HepG2 (cell line): ENCODE data around the gene CLDN9. TPM values are rescaled to one million over a fixed set of nuclear protein-coding genes. Genes with fewer than 3 reads are reported as not detected.
A peak's percentile ranks its signal among the peaks of the same experiment; 100 is the strongest.

ENCODE experiments used
- ARNT ChIP-seq: fragments of 450-650 bp; IDR thresholded peaks from 2 replicates; pipeline ENCODE4 v1.6.1; 2017
- ATF1 ChIP-seq: IDR thresholded peaks from 2 replicates; pipeline ENCODE4 v1.6.1; 2016; ENCODE audit warnings: mild to moderate bottlenecking, control low read depth
- FIP1L1 ChIP-seq: fragments of 200-400 bp; formaldehyde crosslinking; IDR thresholded peaks from 2 replicates; pipeline ENCODE4 v1.6.1; 2018; ENCODE audit warnings: low read depth, mild to moderate bottlenecking, low read length, moderate library complexity, borderline replicate concordance; ENCODE audit not compliant: insufficient read depth
- KMT2A ChIP-seq: sonication (generic); formaldehyde crosslinking; IDR thresholded peaks from 2 replicates; pipeline ENCODE4 v1.4.0; 2020; ENCODE audit warnings: missing genetic modification reagents
- ZNF33A ChIP-seq: sonication (generic); formaldehyde crosslinking; IDR thresholded peaks from 2 replicates; pipeline ENCODE4 v1.5.1; 2020; ENCODE audit warnings: missing genetic modification reagents, mild to moderate bottlenecking, moderate library complexity, borderline replicate concordance
- ZNF562 ChIP-seq: sonication (generic); formaldehyde crosslinking; IDR thresholded peaks from 2 replicates; pipeline ENCODE4 v1.8.0; 2022; ENCODE audit warnings: missing genetic modification reagents, borderline replicate concordance
- polyA plus RNA-seq, 8 experiments: library from polyadenylated mRNA; depleted of rRNA in 3 of 8; stranded (reverse) in 7 of 8; unstranded in 1 of 8; fragments of >200 nt; fragmentation: Illumina TruSeq in 4 of 8; extraction: Trizol in 4 of 8; gene quantifications; 2 replicates each; pipeline versions ENCODE4 v1.2.1 to v1.2.3, GENCODE V29; 2011 to 2016; ENCODE audit warnings: low read depth in 4 of 8, missing spikeins in 1 of 8, mixed read lengths in 1 of 8; ENCODE audit not compliant: insufficient read depth in 1 of 8
- total RNA-seq, 5 experiments: library from RNA; depleted of rRNA; stranded (reverse); fragments of >200 nt; fragmentation: Illumina TruSeq; extraction: Trizol; gene quantifications; 2 replicates each; pipeline ENCODE4 v1.2.3, GENCODE V29; 2016; ENCODE audit warnings: low read depth in 1 of 5
- TF ChIP-seq, protein P1 (sequence below): sonication (generic); formaldehyde crosslinking; IDR thresholded peaks from 2 replicates; pipeline ENCODE4 v1.4.0; 2020; ENCODE audit warnings: missing genetic modification reagents, mild to moderate bottlenecking, borderline replicate concordance
- TF ChIP-seq, protein P2 (sequence below): sonication (generic); formaldehyde crosslinking; IDR thresholded peaks from 2 replicates; pipeline ENCODE4 v1.4.0; 2020; ENCODE audit warnings: low read depth, missing genetic modification reagents
- TF ChIP-seq, protein P3 (sequence below): sonication (generic); formaldehyde crosslinking; IDR thresholded peaks from 2 replicates; pipeline ENCODE4 v1.4.0; 2020; ENCODE audit warnings: missing genetic modification reagents, borderline replicate concordance
- TF ChIP-seq, protein P4 (sequence below): sonication (generic); formaldehyde crosslinking; IDR thresholded peaks from 2 replicates; pipeline ENCODE4 v1.4.0; 2020; ENCODE audit warnings: missing genetic modification reagents, borderline replicate concordance

The CLDN9 gene
- total and polyA plus RNA-seq, 2 of the 13 experiments (the other 11 are each of a cell fraction or from before 2014, with no cell fraction given), result 0.15 to 0.26 TPM

DNA sequence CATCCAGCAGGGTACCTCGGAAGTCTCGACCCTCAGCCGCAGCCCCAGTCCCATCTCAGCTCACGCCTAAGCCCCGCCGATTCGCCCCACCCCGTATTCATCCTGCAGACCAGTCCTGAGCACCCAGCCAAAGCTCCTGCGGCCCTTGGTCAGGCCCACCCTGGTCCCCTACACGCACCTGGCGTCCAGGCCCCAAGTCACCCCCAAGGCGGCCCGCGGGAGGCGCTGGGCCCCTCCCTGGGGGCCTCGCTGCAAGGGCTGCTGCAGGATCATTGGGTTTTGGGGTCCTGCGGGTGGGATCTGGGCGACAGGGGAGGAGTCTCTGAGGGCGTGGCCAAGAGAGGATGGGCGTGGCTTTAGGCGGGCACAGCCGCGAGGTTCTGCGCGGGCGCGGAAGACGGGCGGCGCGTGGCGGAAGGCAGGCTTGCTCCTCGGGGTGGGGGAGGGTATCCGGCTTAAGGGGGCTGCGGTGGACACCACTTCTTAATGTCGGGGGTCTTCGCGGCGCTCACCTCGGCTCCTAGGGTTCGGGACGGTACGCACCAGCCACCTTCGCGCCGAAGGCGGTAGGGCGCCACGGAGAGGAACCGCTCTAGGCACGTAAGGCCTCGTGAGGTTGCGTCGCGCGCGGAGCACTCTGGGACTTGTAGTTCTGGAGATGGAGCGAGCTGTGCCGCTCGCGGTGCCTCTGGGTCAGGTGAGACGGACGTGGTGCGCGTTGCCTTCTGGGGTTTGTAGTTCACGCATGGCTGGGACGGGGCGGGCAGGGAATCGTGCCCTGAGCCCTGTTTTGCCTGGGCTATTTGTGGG lies 11.2 kb downstream of the CLDN9 start, which contains the start of the genes HCFC1R1 and THOC6 (continued):
- TF ChIP-seq, protein P1, sequence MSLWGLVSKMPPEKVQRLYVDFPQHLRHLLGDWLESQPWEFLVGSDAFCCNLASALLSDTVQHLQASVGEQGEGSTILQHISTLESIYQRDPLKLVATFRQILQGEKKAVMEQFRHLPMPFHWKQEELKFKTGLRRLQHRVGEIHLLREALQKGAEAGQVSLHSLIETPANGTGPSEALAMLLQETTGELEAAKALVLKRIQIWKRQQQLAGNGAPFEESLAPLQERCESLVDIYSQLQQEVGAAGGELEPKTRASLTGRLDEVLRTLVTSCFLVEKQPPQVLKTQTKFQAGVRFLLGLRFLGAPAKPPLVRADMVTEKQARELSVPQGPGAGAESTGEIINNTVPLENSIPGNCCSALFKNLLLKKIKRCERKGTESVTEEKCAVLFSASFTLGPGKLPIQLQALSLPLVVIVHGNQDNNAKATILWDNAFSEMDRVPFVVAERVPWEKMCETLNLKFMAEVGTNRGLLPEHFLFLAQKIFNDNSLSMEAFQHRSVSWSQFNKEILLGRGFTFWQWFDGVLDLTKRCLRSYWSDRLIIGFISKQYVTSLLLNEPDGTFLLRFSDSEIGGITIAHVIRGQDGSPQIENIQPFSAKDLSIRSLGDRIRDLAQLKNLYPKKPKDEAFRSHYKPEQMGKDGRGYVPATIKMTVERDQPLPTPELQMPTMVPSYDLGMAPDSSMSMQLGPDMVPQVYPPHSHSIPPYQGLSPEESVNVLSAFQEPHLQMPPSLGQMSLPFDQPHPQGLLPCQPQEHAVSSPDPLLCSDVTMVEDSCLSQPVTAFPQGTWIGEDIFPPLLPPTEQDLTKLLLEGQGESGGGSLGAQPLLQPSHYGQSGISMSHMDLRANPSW (CRISPR knock-in tag), result no peak
- TF ChIP-seq, protein P2, sequence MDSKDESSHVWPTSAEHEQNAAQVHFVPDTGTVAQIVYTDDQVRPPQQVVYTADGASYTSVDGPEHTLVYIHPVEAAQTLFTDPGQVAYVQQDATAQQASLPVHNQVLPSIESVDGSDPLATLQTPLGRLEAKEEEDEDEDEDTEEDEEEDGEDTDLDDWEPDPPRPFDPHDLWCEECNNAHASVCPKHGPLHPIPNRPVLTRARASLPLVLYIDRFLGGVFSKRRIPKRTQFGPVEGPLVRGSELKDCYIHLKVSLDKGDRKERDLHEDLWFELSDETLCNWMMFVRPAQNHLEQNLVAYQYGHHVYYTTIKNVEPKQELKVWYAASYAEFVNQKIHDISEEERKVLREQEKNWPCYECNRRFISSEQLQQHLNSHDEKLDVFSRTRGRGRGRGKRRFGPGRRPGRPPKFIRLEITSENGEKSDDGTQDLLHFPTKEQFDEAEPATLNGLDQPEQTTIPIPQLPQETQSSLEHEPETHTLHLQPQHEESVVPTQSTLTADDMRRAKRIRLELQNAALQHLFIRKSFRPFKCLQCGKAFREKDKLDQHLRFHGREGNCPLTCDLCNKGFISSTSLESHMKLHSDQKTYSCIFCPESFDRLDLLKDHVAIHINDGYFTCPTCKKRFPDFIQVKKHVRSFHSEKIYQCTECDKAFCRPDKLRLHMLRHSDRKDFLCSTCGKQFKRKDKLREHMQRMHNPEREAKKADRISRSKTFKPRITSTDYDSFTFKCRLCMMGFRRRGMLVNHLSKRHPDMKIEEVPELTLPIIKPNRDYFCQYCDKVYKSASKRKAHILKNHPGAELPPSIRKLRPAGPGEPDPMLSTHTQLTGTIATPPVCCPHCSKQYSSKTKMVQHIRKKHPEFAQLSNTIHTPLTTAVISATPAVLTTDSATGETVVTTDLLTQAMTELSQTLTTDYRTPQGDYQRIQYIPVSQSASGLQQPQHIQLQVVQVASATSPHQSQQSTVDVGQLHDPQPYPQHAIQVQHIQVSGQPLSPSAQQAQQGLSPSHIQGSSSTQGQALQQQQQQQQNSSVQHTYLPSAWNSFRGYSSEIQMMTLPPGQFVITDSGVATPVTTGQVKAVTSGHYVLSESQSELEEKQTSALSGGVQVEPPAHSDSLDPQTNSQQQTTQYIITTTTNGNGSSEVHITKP (CRISPR knock-in tag), result peak; percentile 42; the same call in 1 of the 2 replicates
- TF ChIP-seq, protein P3, sequence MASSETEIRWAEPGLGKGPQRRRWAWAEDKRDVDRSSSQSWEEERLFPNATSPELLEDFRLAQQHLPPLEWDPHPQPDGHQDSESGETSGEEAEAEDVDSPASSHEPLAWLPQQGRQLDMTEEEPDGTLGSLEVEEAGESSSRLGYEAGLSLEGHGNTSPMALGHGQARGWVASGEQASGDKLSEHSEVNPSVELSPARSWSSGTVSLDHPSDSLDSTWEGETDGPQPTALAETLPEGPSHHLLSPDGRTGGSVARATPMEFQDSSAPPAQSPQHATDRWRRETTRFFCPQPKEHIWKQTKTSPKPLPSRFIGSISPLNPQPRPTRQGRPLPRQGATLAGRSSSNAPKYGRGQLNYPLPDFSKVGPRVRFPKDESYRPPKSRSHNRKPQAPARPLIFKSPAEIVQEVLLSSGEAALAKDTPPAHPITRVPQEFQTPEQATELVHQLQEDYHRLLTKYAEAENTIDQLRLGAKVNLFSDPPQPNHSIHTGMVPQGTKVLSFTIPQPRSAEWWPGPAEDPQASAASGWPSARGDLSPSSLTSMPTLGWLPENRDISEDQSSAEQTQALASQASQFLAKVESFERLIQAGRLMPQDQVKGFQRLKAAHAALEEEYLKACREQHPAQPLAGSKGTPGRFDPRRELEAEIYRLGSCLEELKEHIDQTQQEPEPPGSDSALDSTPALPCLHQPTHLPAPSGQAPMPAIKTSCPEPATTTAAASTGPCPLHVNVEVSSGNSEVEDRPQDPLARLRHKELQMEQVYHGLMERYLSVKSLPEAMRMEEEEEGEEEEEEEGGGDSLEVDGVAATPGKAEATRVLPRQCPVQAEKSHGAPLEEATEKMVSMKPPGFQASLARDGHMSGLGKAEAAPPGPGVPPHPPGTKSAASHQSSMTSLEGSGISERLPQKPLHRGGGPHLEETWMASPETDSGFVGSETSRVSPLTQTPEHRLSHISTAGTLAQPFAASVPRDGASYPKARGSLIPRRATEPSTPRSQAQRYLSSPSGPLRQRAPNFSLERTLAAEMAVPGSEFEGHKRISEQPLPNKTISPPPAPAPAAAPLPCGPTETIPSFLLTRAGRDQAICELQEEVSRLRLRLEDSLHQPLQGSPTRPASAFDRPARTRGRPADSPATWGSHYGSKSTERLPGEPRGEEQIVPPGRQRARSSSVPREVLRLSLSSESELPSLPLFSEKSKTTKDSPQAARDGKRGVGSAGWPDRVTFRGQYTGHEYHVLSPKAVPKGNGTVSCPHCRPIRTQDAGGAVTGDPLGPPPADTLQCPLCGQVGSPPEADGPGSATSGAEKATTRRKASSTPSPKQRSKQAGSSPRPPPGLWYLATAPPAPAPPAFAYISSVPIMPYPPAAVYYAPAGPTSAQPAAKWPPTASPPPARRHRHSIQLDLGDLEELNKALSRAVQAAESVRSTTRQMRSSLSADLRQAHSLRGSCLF (CRISPR knock-in tag), result 0 out of 2 replicates have a peak, but pooled peaks have one; percentile 20
- TF ChIP-seq ZNF33A (CRISPR knock-in tag) (no peak), ARNT (no peak), ZNF562 (CRISPR knock-in tag) (no peak; the same call in 1 of the 2 replicates), FIP1L1 (peak; percentile 90; the same call in 1 of the 2 replicates), ATF1 (CRISPR knock-in tag) (peak; percentile 82), KMT2A (CRISPR knock-in tag) (no peak; the same call in 1 of the 2 replicates)
- TF ChIP-seq, protein P4, sequence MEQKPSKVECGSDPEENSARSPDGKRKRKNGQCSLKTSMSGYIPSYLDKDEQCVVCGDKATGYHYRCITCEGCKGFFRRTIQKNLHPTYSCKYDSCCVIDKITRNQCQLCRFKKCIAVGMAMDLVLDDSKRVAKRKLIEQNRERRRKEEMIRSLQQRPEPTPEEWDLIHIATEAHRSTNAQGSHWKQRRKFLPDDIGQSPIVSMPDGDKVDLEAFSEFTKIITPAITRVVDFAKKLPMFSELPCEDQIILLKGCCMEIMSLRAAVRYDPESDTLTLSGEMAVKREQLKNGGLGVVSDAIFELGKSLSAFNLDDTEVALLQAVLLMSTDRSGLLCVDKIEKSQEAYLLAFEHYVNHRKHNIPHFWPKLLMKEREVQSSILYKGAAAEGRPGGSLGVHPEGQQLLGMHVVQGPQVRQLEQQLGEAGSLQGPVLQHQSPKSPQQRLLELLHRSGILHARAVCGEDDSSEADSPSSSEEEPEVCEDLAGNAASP, result peak; percentile 8
